ENCODE results near the gene SQOR.

DNA sequence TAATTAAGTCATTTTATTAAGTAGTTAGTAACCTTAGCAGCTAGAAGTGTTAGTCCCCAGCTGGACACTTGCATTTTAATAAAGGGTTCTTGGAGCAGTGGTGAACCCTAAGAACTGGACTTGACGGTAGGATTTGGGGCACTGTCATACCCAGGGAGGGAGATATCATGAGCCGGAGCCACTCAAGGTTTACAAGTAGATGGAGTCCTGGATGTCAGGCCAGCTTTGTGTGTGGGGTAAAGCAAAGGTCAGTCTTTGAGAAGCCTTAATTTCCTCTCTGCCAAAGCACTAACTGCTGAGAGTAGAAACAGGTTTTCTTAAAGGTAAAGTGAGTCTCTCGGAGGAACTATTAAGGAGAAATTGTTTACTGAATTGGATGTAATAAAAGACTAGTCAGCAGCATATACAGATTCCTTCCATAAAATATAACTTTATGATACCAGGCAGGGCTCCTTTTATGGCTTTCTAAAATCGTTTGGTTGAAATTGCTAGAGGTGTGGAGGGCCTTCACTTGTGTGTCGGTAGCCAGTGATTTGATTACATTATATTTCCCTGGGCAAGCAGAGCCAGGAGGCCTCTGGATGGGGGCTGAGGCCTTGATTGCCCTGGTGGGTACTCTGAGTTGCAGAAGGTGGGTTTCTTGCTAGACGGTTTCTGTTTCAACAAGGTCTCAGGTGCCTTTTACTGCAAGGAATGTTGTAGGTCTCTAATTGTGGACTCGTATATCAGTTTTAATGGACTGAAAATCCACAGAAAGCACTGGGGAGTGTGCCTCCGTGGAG lies 23.1 kb downstream of the SQOR start:
- TF ChIP-seq POLR2AphosphoS5 (IDR thresholded peaks at IDR 0.05) (no peak), POLR2A (IDR thresholded peaks at IDR 0.05) (no peak), EP300 (IDR thresholded peaks at IDR 0.05) (no peak)
- TF ChIP-seq, protein P1, sequence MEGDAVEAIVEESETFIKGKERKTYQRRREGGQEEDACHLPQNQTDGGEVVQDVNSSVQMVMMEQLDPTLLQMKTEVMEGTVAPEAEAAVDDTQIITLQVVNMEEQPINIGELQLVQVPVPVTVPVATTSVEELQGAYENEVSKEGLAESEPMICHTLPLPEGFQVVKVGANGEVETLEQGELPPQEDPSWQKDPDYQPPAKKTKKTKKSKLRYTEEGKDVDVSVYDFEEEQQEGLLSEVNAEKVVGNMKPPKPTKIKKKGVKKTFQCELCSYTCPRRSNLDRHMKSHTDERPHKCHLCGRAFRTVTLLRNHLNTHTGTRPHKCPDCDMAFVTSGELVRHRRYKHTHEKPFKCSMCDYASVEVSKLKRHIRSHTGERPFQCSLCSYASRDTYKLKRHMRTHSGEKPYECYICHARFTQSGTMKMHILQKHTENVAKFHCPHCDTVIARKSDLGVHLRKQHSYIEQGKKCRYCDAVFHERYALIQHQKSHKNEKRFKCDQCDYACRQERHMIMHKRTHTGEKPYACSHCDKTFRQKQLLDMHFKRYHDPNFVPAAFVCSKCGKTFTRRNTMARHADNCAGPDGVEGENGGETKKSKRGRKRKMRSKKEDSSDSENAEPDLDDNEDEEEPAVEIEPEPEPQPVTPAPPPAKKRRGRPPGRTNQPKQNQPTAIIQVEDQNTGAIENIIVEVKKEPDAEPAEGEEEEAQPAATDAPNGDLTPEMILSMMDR (IDR thresholded peaks at IDR 0.05), result no peak

All from suprapubic skin (tissue), 4 donors.